ENCODE results near the gene PEX7.
"Not testable (repeated sequence)": the region's sequence is repeated elsewhere in the genome, so short reads cannot be mapped to it uniquely, and the experiment has no call there.

PEX7 gene

DNA sequence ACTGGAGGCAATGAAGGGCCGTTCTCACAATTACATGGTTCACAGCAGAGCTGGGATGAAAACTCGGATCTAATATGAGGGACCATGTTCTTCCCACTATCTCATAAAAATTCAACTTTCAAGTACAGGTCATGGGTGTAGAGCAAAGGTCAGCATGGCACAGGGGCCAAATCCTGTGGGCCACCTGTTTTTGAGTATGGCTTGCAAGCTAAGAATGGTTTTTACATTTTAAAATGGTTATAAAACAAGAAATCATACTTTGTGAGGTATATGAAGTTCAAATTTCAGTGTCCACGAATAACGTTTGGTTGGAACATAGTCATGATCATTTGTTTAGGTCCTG lies 34.7 kb upstream of the PEX7 start:
- no peaks in the 10 kb centered on the region for H3K27me3 ChIP-seq (replicated peaks; ENCODE audit: control insufficient read depth, insufficient read depth, low read length)
- no peak for DNase-seq (ENCODE audit: extremely low read depth, insufficient read length)
- peak overlapping the region; percentile 54 for H3K4me3 ChIP-seq (replicated peaks; ENCODE audit: low read depth, low read length)

DNA sequence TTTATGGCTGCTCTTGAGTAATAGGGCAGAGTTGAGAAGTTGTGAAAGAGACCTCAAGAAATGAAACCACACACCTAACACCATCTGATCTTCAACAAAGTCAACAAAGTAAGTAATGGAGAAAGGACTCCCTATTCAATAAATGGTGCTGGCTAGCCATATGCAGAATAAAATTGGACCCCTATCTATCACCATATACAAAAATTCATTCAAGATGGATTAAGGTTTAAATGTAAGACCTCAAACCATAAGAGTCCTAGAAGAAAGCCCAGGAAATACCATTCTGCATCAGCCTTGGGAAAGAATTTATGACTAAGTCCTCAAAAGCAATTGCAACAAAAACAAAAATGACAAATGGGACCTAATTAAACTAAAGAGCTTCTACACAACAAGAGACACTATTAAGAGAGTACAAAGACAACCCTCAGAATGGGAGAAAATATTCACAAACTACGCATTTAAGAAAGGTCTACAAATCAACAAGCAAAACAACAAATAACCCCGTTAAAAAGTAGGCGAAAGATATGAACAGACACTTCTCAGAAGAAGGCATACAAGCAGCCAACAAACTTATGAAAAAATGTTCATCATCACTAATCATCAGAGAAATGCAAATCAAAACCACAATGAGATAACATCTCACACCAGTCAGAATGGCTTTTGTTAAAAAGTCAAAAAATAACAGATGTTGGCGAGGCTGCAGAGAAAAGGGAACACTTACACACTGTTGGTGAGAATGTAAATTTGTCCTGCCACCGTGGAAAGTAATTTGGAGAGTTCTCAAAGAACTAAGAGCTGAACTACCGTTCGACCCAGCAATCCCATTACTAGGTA lies 34.1 kb upstream of the PEX7 start:
- TF ChIP-seq, protein P1, sequence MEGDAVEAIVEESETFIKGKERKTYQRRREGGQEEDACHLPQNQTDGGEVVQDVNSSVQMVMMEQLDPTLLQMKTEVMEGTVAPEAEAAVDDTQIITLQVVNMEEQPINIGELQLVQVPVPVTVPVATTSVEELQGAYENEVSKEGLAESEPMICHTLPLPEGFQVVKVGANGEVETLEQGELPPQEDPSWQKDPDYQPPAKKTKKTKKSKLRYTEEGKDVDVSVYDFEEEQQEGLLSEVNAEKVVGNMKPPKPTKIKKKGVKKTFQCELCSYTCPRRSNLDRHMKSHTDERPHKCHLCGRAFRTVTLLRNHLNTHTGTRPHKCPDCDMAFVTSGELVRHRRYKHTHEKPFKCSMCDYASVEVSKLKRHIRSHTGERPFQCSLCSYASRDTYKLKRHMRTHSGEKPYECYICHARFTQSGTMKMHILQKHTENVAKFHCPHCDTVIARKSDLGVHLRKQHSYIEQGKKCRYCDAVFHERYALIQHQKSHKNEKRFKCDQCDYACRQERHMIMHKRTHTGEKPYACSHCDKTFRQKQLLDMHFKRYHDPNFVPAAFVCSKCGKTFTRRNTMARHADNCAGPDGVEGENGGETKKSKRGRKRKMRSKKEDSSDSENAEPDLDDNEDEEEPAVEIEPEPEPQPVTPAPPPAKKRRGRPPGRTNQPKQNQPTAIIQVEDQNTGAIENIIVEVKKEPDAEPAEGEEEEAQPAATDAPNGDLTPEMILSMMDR (IDR thresholded peaks at IDR 0.05; ENCODE audit: insufficient read depth, low read length, poor library complexity, severe bottlenecking): no peak
- Histone ChIP-seq H3K27me3 (replicated peaks; ENCODE audit: control insufficient read depth, insufficient read depth, low read length) (no peaks in the 10 kb centered on the region), H3K4me3 (replicated peaks; ENCODE audit: low read depth, low read length) (peak overlapping the region; percentile 92), H3K36me3 (ENCODE audit: control insufficient read depth, insufficient read depth, low read length) (peaks cover 5% of the 10 kb centered on the region; the same call in 1 of the 2 replicates)
- no peak for DNase-seq (ENCODE audit: extremely low read depth, insufficient read length)

More for the DNA sequence above, 34.7 kb upstream of the PEX7 start:
- TF ChIP-seq, protein P1 (IDR thresholded peaks at IDR 0.05; ENCODE audit: insufficient read depth, low read length, poor library complexity, severe bottlenecking): no peak
- H3K36me3 ChIP-seq (ENCODE audit: control insufficient read depth, insufficient read depth, low read length): peaks cover 5% of the 10 kb centered on the region; the same call in 1 of the 2 replicates

DNA sequence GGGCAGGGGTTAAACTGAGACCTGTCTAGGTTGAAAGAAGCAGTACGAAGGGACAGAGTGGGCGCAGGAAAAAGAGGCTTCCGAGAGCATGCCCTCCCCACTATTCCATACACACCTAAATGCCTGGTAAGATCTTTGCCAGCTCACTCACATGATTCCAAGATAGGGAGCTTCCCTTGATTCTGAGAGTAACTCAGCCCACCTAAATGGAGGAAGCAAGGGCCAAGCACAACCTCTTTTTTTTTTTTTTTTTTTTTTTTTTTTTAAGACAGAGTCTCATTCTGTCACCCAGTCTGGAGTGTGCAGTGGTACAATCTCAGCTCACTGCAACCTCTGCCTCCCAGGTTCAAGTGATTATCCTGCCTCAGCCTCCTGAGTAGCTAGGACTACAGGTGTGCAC lies 33.0 kb upstream of the PEX7 start:
- peak overlapping the region; percentile 92 for H3K4me3 ChIP-seq (replicated peaks; ENCODE audit: low read depth, low read length)
- not testable (repeated sequence) for H3K36me3 ChIP-seq (ENCODE audit: control insufficient read depth, insufficient read depth, low read length); DNase-seq (ENCODE audit: extremely low read depth, insufficient read length); H3K27me3 ChIP-seq (replicated peaks; ENCODE audit: control insufficient read depth, insufficient read depth, low read length)

DNA sequence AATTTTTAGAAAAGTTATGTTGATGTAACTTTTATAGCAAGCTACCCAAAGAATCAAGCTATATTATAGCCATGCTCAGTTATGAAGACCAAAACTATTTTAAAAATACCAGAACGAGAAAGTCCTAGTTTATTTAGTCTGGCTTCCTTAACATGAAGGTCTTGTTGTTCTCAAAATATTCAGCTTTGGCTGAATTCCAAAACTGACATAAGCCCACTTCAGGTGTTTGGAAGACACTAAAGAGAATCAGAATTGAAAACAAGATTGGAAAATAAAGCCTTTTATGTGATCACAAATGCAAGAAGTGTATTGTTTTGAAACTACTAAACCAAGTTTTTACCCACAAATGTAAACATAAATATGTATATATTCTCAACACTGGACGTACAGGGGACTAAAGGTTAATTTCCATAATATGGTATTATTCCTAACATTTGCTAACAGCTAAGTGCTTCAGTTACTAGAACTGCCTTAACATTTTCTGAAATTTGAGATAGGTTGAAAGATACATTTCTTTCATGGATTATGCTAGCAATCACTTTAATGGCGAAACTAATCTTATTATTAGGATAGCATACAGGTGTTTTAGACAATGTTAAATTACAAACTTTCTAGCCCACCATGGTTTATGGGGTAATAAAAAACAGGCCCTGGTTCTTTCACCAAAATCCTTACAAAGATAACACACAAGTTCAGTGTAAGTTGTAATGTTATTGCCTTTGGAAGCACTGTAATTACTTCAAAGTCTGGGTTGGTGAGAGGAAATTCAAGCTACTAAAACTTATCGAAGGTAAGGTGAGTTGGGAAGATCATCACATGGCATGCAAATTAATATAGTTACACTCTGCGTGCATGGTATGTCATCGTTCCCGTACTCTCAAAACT lies 31.7 kb upstream of the PEX7 start:
- no peak for DNase-seq (ENCODE audit: extremely low read depth, insufficient read length)
- H3K4me3 ChIP-seq (replicated peaks; ENCODE audit: low read depth, low read length): peak overlapping the region; percentile 92
- H3K36me3 ChIP-seq (ENCODE audit: control insufficient read depth, insufficient read depth, low read length): no peaks in the 10 kb centered on the region
- H3K27me3 ChIP-seq (replicated peaks; ENCODE audit: control insufficient read depth, insufficient read depth, low read length): no peaks in the 10 kb centered on the region
- TF ChIP-seq, protein P1 (IDR thresholded peaks at IDR 0.05; ENCODE audit: insufficient read depth, low read length, poor library complexity, severe bottlenecking): no peak

DNA sequence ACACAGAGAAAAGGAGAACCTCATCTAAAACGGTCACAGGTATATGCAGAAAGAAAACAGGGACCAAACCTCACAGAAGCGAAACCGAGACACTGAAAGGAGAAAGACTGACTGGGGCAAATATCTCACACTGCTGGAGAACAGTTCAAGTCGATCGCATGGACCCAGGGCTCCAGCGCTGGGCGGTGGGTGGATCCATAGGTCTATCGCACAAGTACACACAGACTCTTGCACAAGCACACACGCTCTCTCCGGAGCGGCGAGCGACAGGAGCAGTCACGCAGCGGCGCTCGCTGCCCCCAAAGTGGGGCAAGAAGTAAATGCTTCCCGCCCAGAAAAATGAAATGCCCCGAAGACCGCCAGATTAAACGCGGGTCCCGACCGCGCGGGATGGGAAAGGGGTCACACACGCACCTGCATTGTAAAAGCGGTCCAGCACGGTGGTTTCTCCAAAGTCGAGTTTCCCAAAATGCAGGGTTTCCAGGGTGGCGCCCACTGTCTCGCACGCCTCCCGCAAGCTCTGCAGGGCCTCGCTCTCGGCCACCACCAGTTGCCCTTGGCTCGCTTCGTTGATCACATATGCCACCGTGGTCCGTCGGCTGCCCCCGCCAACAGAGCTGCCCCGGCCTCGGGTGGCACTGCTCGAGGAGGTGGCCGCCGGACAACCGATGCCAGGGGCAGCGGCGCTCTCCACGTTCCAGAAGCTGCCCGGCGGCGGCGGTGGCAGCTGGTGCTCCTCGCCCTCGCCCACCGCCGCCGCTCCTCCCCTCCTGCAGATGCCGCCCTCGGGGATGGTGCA lies 30.9 kb upstream of the PEX7 start:
- peak; percentile 82 for DNase-seq (ENCODE audit: extremely low read depth, insufficient read length)
- H3K4me3 ChIP-seq (replicated peaks; ENCODE audit: low read depth, low read length): peak overlapping the region; percentile 92
- TF ChIP-seq, protein P1 (IDR thresholded peaks at IDR 0.05; ENCODE audit: insufficient read depth, low read length, poor library complexity, severe bottlenecking): no peak
- H3K27me3 ChIP-seq (replicated peaks; ENCODE audit: control insufficient read depth, insufficient read depth, low read length): no peaks in the 10 kb centered on the region
- no peaks in the 10 kb centered on the region for H3K36me3 ChIP-seq (ENCODE audit: control insufficient read depth, insufficient read depth, low read length)

All from GM06990 (cell line).